Activated T-helper 2 cell treated with anti-CD3 and anti-CD28 coated beads, Interferon-gamma antibody, Interleukin-2, Interleukin-4, amounts not matched to agents 10 μg/mL and 5 μg/mL and 100 μg/mL, durations not matched to agents 14 hours and 24 hours and 36 hours (primary cell): Measurements from ENCODE around the gene MATN1. TPM values are rescaled to one million over a fixed set of nuclear protein-coding genes. Genes with fewer than 3 reads are reported as not detected.

Source experiments
- DNase-seq: peaks from one replicate; pipeline ENCODE4 v3.0.0; 2021; ENCODE audit warnings: low spot score
- H3K27ac Mint-ChIP-seq: one replicate; pipeline ENCODE4 v1.8.0; 2021; ENCODE audit warnings: mixed read lengths
- H3K27me3 Mint-ChIP-seq: one replicate; pipeline ENCODE4 v1.8.0; 2021; ENCODE audit warnings: low read depth, mixed read lengths
- H3K36me3 Mint-ChIP-seq: one replicate; pipeline ENCODE4 v1.8.0; 2021; ENCODE audit warnings: low read depth, mixed read lengths
- H3K4me1 Mint-ChIP-seq: one replicate; pipeline ENCODE4 v1.8.0; 2021; ENCODE audit warnings: low read depth, mixed read lengths
- H3K4me3 Mint-ChIP-seq: one replicate; pipeline ENCODE4 v1.8.0; 2021; ENCODE audit warnings: low read depth, mild to moderate bottlenecking, moderate library complexity, mixed read lengths
- H3K9me3 Mint-ChIP-seq: one replicate; pipeline ENCODE4 v1.8.0; 2021; ENCODE audit warnings: mixed read lengths
- intact Hi-C: fragments of 100-400 bp; cut with micrococcal nuclease; formaldehyde crosslinking; loops from one replicate; pipeline ENCODE4 v1.15.1; 2023
- total RNA-seq: library from RNA; stranded (reverse); gene quantifications from 2 replicates; pipeline ENCODE4 v1.2.3, GENCODE V29; 2022

MATN1 gene
- total RNA-seq, 1 donor from 2014 or later = 0.21 TPM

DNA sequence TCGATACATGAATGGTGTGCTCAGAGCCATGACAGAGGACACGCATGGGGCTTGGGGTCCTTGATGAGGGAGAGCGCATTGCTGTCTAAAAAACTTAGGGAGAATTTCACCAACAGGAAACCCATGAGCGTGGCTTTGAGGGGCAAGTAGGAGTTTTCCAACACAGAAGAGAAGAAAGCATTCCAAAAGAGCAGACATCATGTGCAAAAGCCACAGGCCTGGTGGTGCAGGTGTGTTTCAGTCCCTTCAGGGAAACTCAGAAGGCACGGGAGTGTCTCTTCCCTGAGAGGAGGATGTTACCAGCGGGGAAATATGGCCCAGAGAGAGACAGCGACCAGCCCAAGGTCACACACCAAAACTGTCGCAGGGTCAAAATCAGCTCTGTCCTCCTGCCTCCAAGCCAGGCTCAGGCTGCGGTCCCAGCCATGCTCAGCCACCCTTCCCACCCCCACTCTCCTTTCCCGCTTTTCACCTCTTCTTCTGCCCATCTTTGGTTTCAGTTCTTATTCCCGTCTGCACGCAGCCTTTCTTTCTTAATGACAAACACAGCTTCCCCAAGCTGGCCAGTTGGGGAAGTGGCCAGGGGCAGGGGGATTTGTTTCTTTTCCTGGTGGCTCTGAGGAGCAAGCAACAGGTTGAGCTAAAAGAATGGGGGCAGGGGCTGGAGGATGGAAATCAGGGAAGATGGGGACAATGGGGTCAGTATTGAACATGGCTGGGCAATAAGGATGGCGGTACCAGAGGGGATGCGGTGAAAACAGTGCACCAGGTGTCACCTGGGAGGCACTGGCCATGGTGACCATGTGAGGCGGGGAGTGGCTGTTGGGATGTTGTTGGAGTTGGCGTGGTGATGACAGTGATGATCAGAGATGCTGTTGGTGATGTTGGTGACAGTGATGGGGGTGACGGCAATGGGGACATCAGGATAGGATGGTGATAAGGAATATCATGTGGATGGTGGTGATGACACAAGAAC lies 23.9 kb upstream of the MATN1 start:
- Mint-ChIP-seq H3K27ac (peak overlapping the region; percentile 96), H3K27me3 (no peaks in the 10 kb centered on the region), H3K4me1 (peaks cover 94% of the 10 kb centered on the region), H3K4me3 (peak overlapping the region; percentile 70), H3K9me3 (no peaks in the 10 kb centered on the region), H3K36me3 (peaks cover 53% of the 10 kb centered on the region)
- no peak for DNase-seq
- intact Hi-C loops = loop anchor here (2.0 kb wide), 1 partner anchor 15 kb away; no protein-coding TSS in a partner anchor

DNA sequence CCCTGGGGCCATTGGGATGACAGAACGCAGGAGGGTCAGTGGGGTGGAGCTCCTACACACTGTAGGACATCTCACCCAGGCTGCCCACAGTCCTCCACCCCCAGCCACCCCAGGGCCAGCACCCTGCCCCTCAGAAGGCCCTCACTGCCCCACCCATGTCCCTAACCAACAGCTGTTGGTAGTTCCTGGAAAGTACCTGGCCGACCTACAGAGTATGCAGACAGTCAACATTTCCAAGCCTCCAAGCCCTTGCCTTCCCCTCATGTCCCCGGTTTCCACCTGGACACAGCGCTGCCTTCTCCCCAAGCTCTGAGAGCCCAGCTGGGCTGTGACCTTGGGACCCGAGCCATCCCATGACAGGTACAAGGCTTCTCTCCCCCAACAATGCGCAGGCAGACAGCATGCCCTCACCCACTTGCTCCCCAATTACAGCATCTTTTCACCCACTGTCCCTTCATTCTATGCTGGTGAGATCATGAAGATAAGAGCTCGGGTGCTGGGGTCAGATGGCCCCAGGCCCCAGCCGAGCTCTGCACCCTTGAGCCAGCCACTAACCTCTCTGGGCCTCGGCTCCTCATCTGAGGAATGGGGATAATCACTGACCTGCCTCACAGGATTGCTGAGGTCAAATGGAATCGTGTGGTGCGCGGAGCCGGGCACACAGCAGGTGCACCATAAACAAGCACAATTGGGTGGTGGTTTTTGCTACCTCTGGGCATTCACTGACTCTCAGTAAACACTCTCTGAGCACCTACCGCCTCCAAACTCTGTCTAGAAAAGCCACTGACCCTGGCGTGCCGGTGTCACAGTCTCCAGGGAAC lies 23.0 kb upstream of the MATN1 start:
- intact Hi-C loops = no loop called here
- H3K4me1 Mint-ChIP-seq = peaks cover 96% of the 10 kb centered on the region

DNA sequence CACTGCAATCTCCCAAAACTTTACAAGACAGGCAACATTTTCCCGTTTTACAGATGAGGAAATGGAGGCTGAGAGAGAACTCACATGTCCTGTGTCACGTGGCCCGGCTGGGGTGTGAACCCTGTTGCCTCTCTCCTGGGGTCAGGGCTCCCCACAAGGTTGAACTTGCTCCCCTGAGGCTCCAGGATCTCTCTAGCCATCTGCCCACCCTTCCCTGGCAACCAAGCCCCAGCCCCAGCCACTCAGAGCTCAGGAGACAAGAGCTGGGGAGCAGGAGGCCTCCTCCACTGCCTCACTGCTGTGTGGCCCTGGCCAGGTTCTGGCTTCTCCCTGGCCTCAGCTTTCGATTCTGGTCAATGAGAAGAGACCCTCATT lies 22.4 kb upstream of the MATN1 start:
- Mint-ChIP-seq H3K4me3 (peak overlapping the region; percentile 70), H3K4me1 (peaks cover 98% of the 10 kb centered on the region), H3K36me3 (peaks cover 57% of the 10 kb centered on the region), H3K27ac (peak overlapping the region; percentile 96), H3K27me3 (no peaks in the 10 kb centered on the region), H3K9me3 (no peaks in the 10 kb centered on the region)
- no peak for DNase-seq
- intact Hi-C loops = no loop called here

More for the DNA sequence above, 23.0 kb upstream of the MATN1 start:
- H3K4me3 Mint-ChIP-seq = peak overlapping the region; percentile 70
- H3K36me3 Mint-ChIP-seq = peaks cover 55% of the 10 kb centered on the region
- no peak for DNase-seq
- H3K9me3 Mint-ChIP-seq = no peaks in the 10 kb centered on the region
- no peaks in the 10 kb centered on the region for H3K27me3 Mint-ChIP-seq
- H3K27ac Mint-ChIP-seq = peak overlapping the region; percentile 96

DNA sequence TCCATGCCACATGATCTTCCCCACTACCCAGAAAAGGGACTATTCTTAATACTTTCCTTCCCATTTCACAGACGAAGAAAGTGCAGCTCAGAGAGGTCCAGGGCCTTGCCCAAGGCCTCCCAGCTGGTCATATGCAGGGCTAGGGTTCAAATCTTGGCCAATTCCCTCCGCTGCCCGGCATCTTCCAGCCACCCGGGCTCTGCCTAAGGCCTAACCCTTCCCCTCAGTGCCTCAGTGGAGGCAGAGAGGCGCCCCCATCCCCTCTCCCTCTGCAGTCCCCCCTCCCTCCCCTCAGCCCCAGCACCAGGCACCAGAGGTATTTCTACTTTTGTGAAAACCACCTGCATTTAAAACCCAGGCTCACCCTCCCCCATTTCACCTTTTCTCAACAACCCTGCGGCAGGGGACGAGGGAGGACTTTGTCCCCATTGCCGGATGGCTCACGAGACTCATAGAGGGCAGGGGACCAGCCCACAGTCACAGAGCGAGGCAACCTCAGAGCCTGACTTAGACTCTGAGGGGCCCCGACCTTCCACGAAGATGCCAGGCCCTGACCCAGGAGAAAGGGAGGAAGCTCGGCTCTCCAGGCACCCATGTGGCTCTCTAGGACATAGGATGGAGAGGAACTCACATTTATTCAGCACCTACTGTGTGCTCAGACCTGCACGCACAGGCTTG lies 21.9 kb upstream of the MATN1 start:
- H3K4me1 Mint-ChIP-seq = peaks cover 98% of the 10 kb centered on the region
- intact Hi-C loops = no loop called here
- peak overlapping the region; percentile 70 for H3K4me3 Mint-ChIP-seq
- H3K27ac Mint-ChIP-seq = peak overlapping the region; percentile 96
- peaks cover 62% of the 10 kb centered on the region for H3K36me3 Mint-ChIP-seq
- H3K27me3 Mint-ChIP-seq = no peaks in the 10 kb centered on the region
- H3K9me3 Mint-ChIP-seq = no peaks in the 10 kb centered on the region
- no peak for DNase-seq

DNA sequence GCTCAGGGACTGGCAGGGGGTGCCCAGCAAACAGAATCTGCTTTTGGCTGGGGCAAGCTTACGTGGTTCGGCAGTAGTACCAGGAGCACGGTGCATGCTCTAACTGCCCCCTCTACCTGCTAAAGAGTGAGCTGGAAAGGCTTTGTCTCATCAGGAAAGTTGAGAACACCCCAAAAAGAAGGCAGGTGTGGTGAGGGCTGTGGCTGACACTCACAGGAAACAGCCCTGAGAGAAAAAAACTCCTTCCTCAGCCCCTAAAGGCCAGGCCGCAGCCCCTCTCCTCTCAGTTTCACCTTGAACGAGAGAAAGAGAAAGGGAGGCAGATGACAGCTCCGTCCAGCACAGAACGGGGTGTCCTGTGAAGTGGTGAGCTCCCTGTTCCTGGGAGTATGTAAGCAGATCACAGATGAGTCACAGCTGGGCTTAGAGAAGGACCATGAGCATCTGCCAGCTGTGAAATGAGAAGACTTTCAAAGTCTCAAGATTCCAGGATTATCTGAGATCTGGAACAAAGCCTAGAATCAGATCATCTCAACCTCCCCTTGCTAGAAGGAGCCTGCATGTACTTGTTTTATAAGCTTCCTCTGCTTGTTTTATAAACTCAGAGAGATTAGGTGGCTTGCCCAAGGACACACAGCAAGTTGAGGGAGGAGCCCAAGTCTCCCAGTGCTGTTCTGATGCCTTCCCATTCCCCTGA lies 20.8 kb upstream of the MATN1 start:
- H3K36me3 Mint-ChIP-seq = peaks cover 65% of the 10 kb centered on the region
- intact Hi-C loops = loop anchor here (1.0 kb wide), 1 partner anchor 26 kb away; no protein-coding TSS in a partner anchor
- peak overlapping the region; percentile 84 for H3K27ac Mint-ChIP-seq
- peaks cover 92% of the 10 kb centered on the region for H3K4me1 Mint-ChIP-seq
- peak; percentile 55 for DNase-seq
- peak overlapping the region; percentile 49 for H3K4me3 Mint-ChIP-seq
- no peaks in the 10 kb centered on the region for H3K9me3 Mint-ChIP-seq
- H3K27me3 Mint-ChIP-seq = no peaks in the 10 kb centered on the region

DNA sequence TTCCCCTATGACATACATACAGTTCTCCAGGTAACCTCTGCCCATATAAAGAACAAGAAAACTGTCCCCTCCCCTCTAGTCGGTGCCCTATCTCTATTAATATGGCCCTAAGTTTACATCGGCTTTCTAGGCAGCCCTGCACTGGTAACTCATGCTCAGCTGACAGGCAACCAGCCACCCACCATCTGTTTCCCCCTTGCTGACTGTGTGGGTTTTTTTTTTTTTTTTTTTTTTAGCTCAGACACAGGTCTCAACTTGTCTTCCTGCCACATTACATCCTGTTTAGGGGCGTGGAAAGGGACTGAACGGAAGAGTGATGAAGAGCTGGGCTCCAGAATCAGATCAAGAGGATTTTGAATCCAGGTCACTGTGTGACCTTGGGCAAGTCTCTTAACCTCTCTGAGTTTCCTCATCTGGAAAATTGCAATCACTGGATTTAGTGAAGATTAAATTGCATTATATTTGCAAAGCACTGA lies 20.2 kb upstream of the MATN1 start:
- DNase-seq = peak; percentile 70
- Mint-ChIP-seq H3K9me3 (no peaks in the 10 kb centered on the region), H3K36me3 (peaks cover 65% of the 10 kb centered on the region), H3K4me3 (peak overlapping the region; percentile 49), H3K27ac (peak overlapping the region; percentile 84), H3K27me3 (no peaks in the 10 kb centered on the region), H3K4me1 (peaks cover 89% of the 10 kb centered on the region)
- intact Hi-C loops = loop anchor here (1.0 to 2.0 kb wide), 3 partner anchors 13 to 36 kb away; partner anchors contain the start of gene LAPTM5

DNA sequence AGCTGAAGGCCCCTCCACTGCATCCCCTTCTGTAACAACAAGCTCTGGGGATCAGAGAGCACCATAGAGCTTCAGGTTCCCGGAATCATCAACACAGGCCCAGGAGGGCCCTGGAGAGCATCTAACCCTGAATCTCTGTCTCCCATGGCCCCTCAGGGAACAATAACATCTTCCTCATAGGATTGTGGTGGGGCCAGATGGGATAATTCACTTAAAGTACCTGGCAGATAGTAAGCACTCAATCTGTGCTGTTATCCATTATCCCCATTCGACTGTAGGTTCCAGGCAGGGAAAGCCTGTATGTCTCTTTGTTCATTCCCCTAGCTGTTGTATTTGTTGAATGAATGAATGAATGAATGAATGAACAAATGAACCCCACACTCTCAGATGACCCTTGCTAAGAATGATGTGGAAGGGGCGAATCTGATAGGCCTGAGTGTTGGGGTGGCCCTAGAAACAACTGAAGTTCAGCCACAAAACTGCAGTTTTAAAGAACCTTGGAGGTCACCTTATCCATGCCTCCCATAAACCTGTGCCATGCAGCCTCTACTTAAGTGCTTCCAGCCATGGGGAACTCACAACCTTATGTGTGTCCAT lies 19.7 kb upstream of the MATN1 start:
- Mint-ChIP-seq H3K4me1 (peaks cover 86% of the 10 kb centered on the region), H3K27ac (peak overlapping the region; percentile 84), H3K4me3 (peak overlapping the region; percentile 49), H3K9me3 (no peaks in the 10 kb centered on the region), H3K36me3 (peaks cover 65% of the 10 kb centered on the region), H3K27me3 (no peaks in the 10 kb centered on the region)
- intact Hi-C loops = loop anchor here (1.0 to 2.0 kb wide), 2 partner anchors 14 to 36 kb away; partner anchors contain the start of gene LAPTM5
- no peak for DNase-seq

DNA sequence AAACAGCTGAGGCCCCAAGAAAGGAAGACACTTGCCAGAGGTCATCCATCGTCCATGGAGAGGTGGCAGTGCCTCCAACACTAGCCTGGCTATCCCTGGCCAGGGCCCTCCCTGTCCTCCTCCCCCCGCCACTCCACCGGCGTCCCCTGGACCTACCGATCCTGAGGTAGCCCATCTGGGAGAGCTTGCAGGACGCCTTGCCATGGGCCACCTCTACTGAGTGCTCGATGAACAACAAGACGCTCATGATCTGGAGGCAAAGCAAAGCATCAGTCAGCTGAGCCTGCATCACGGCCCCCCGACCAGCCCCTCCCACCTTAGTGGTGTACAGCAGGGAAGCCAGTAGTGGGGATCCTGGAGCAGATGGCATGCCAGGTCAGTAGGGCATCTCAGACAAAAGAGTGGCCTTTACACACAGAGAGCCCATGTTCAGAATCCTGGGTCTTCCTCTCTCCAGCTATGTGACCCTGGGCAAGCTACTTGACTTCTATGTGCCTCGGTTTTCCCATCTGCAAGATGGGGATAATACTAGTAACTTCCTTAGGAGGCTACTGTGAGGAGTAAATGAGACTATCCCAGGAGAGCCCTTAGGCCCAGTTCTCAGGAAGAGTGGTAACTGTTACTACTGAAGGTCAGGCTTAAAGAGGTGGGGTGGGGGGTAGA lies 19.0 kb upstream of the MATN1 start:
- no peak overlapping the region for H3K4me3 Mint-ChIP-seq
- DNase-seq = no peak
- intact Hi-C loops = loop anchor here (2.0 kb wide), 1 partner anchor 14 kb away; the partner anchor contains the start of gene LAPTM5
- H3K36me3 Mint-ChIP-seq = peaks cover 66% of the 10 kb centered on the region
- H3K27ac Mint-ChIP-seq = peak overlapping the region; percentile 31
- H3K27me3 Mint-ChIP-seq = no peaks in the 10 kb centered on the region
- peaks cover 81% of the 10 kb centered on the region for H3K4me1 Mint-ChIP-seq
- H3K9me3 Mint-ChIP-seq = no peaks in the 10 kb centered on the region

DNA sequence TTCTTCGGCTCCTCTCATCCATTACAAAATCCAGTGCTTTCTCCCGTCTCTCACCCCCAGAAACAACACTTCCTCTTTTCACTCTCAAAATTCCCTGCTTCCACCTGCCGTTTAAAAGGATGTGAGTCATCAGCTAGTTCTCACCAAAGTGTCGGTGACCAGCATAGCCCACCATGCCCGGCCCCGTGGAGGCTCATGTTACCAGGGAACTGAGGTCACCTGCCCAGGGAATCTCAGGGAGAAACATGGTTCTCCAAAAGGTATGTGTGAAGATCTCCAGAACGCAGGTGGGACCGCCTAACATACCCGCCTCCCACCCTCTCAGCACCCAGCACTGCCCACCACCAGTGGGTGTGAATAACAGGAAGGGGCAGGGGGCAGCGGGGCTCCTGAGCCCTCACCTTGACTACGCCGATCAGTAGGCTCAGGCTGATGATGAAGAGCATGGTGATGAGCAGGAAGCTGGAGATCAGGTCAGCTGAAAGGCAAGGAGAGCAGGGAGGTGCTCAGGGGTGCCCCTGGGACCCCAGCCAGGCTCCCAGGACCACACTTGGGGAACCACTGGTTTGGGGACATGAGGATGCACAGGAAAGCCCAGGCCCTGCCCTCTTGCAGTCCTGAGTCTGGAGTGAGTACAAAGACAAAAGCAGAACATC lies 18.0 kb upstream of the MATN1 start:
- intact Hi-C loops = no loop called here
- peak overlapping the region; percentile 67 for H3K27ac Mint-ChIP-seq
- peaks cover 70% of the 10 kb centered on the region for H3K4me1 Mint-ChIP-seq
- no peak for DNase-seq
- H3K9me3 Mint-ChIP-seq = no peaks in the 10 kb centered on the region
- peaks cover 67% of the 10 kb centered on the region for H3K36me3 Mint-ChIP-seq
- no peak overlapping the region for H3K4me3 Mint-ChIP-seq
- H3K27me3 Mint-ChIP-seq = no peaks in the 10 kb centered on the region

DNA sequence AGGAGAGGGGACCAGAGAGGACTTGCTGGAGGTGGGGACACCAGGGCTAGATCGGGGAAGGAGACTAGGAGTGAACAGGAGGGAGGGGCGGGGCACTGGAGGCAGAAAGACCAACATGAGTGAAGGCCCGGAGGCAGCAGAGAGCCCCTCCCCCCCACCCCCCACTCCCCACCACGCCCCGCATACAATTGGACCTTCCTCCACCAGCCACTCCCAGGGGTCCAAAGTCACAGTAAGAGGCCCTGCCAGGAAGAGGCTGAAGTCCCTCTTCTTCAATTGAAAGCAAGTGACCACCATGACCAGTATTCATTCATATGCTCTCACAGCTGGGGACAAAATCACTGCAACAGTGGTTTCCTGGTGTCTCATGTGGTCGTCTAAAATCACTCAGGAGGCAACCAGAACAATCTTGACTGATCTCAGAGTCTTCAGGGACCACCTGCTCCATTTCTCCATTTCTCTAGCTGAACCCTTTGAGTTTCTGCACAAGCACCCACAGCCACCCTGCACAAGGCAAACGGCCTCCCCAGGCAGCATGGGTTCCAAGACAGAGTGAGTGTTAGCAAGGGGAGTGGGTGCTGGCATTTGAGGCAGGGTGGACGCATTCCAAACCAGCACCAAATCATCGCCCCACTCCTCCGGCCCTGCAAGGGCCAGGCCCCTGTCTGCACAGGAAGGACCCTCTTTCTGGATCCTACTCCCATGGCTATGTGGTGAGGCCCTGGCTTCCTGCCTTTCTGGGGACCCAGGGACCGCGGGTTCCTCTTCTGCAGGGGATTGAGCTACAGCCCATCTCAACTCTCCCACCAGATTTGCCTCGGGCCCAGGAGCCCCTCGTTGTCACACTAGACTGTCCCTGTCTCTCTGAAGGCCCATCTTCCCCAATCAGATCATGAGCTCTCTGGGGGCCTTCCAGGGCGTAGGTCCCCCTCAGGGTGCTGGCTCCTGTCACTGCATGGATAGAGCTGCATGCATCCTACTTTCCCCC lies 17.2 kb upstream of the MATN1 start:
- intact Hi-C loops = no loop called here
- H3K27me3 Mint-ChIP-seq = no peaks in the 10 kb centered on the region
- no peak overlapping the region for H3K4me3 Mint-ChIP-seq

More for the DNA sequence above, 17.2 kb upstream of the MATN1 start:
- no peak for DNase-seq
- Mint-ChIP-seq H3K36me3 (peaks cover 73% of the 10 kb centered on the region), H3K9me3 (no peaks in the 10 kb centered on the region), H3K27ac (peak overlapping the region; percentile 67), H3K4me1 (peaks cover 62% of the 10 kb centered on the region)
